Fibroblast of skin of right biceps (primary cell): Measurements from ENCODE around the gene CYP26B1.
A peak's percentile ranks its signal among the peaks of the same experiment; 100 is the strongest.

Source experiments
- DNase-seq: peaks from one replicate; pipeline ENCODE4 v3.0.0-alpha.2; 2013

CYP26B1 gene

GRCh38 chr2:72128059-72128842, 19.4 kb downstream of the CYP26B1 start:
- DNase-seq, result no peak

DNA sequence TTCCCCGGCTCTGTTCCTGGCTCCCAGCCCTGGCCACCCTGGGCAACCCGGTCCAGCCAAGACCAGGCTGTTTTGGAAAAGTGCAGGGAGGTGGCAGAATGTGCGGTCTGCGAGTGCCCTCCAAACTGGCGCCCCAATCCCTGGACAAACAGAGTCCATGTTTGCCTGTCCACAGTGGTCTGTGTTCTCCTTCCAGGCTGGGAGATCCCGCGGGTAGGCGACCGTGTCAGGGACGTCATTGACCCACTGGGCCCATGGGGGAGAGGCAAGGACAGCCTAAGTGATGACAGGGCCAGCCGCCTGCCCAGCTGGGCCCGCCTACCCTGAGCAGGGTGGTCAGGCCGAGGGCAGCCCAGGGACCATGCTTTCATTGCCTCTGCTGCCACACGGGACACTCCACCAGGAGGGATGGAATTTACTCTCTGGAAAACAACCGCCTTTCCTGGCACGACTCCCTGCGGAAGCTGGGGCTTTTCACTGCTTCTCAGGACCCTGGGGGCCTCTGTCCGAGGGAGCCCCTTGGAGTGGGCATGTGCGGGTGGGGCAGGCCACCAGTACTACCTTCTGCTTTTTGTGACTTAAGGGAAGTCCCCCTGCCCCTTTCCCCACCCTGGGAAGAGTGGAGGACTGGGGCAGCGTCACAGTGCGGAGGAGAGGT, 20.1 kb downstream of the CYP26B1 start:
- DNase-seq, result no peak

- DNase-seq, result no peak
These were observed 21.2 kb downstream of the CYP26B1 start for GRCh38 chr2:72126186-72127100.

DNA sequence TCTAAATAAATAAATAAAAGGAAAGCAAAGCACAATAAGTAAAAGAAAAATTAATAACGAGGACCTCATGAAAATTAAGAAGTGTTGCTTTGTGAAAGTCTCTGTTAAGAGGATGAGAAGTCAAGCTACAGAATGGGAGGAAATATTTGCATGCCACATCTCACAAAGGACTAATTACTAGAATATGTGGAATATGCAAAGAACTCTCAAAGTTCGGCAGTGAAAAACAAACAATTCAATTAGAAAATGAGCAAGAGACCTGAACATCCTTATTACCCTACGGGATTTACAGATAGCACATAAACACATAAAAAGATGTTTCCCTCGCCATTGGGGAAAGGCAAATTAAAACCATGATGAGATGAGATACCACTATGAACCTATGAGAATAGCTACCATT, 23.3 kb downstream of the CYP26B1 start:
- peak; percentile 49 for DNase-seq

GRCh38 chr2:72121153-72121552, 26.5 kb downstream of the CYP26B1 start:
- no peak for DNase-seq

GRCh38 chr2:72118951-72119350, 28.7 kb downstream of the CYP26B1 start:
- DNase-seq, result no peak

DNA sequence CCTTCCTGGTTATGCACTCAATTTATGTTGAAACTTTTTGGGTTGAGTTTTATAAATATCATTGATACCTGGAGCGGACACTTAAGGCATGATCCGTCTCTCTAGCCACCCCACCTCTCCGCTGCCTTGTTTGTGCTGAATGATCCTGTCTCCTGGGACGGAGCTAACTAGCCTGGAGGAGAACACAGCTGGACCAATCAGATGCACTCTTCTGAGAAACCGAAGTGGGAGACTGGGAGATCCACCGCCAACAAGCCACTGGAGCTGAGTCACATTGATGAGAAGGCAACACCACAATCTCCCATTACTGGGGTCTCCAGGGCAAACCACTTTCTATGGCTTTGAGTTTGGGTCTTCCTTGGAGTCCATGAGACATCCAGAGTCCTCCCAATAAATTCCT, 29.3 kb downstream of the CYP26B1 start:
- DNase-seq, result no peak

- no peak for DNase-seq
These were observed 29.9 kb downstream of the CYP26B1 start for GRCh38 chr2:72117718-72118117.

DNA sequence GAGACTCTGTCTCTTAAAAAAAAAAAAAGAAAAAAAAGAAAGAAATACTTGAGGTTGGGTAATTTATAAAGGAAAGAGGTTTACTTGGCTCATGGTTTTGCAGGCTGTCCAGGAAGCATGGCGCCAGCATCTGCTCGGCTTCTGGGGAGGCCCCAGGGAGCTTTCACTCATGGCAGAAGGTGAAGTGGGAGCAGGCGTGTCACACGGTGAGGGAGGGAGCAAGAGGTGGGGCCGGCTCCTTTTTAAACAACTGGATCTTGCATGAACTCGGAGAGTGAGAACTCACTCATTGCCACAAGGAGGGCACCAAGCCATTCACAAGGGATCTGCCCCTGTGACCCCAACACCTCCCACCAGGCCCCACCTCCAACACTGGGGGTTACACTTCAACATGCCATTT, 30.6 kb downstream of the CYP26B1 start:
- no peak for DNase-seq

DNA sequence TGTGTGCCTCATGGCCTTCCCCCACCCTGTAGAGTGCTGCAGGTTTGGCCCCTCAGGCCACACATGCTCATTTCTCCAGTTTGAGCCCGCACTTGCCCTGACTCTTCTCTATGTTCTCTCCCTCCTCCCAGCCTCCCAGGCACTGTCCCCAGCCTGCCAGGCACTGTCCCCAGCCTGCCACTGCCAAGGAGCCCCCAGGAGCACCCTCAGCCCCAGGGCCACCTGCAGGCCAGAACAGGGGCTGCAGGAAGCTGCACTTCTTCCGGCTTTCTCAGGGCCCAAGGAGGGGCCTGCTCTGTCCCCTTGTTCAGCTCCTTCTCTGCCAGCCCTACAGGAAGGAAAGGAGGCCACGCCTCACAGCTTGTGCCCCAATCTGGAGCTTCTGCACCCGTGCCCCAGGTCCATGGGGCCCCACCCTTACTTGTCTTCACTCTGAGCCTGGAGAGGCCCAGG, 31.6 kb downstream of the CYP26B1 start:
- DNase-seq, result peak; percentile 20

DNA sequence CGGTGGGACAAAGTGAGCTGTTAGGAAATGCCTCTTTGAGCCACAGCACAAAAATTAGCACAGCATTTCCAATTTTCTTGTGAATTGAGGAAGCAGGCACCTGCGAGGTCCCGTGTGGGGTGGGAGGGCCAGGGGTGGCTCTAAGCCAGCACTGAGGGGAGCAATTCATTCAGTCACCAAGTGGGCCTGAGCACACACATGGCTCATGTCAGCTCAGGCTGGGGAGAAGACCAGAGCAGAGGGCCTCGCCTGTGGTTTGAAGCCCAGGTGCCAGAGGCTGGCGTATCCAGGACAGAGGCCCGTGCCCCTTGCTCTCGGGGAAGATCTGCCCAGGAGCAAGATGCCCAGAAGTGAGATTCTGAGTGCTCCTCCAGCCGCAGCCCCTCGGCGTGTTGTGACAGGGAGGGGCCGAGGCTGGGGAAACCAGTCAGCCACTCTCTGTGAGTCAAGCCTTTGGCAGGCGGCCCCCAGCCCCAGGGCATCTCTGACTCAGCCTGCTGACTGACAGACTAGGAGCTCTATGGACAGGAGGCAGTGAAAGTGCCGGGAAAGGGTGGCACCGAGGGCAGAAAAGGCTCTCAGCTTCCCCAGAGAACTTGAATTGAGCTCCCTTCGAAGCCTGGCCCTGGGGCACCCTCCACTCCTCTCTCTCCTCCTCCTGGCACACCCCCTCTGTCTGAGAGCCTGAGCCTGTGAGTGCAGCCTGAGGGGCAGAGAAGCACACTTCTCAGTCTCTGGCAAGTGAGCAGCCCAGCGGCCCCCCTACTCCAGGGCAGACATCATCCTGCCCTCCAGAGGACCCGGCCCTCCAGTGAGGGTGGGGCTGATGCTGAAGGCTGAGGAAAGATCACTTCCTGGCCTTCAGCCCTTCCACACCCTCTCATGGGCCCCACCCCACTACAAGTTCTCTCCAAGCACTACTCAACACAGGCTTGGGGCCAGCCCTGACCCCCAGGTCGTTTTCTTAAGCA, 32.3 kb downstream of the CYP26B1 start:
- DNase-seq, result peak; percentile 93

DNA sequence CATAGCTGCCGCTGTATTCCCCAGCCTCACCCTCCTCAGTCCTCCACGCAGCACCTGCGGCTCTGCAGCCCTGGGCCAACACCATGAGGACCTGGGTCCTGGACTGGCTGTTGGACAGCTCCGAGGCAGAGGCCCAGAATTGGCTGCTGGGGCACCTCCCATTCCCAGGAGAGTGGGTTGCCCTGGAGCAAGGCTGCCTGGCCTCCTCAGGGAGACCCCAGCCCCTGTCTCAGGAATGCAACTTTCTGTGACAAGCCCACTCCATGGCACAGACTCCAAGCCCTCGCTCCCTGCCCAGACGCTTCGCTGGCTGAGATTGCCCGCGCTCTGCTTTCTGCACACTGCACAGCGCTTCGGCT, 33.0 kb downstream of the CYP26B1 start:
- no peak for DNase-seq

- no peak for DNase-seq
These were observed 33.6 kb downstream of the CYP26B1 start for GRCh38 chr2:72113847-72114692.

DNA sequence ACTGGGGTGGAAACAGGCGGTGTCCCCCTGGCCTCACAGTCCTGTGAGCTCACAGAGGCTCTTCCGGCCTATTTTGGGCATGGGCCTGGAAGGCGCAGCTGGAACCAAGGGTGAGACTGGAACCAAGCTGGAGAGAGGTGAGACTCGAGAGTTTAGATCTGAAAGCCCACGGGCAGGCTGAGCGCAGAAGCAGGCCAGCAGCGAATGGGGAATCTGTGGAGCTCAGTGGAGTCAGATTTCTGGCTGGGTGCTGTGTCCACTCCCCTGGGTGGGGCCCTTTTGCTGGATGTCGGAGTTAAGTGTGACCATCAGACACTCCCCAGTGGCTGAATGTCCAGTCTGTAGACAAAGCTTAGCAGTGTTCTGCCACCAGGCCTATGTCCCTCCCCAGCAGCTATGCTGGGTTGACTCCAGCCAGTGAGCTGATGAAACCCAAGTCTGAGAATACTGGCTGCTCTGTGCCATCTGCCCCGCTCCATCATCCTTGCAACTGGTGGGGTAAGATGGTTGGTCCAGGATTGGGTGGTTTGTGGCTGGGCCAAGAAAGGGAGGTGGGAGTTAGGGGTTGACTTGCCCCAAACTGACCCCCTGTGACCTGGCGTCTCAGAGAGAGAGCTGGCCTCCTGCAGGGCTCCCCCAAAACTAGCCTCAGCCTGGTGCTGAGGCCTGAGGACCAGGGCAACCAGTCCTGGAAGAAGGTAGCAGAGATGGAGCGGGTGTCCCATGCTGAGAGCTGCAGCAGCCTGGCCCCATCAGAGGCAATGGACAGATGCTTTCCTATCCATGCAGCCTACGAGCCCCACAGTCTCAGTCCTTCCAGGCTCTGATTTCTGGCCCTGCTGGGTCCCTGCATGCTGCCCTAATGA, 34.4 kb downstream of the CYP26B1 start:
- no peak for DNase-seq

DNA sequence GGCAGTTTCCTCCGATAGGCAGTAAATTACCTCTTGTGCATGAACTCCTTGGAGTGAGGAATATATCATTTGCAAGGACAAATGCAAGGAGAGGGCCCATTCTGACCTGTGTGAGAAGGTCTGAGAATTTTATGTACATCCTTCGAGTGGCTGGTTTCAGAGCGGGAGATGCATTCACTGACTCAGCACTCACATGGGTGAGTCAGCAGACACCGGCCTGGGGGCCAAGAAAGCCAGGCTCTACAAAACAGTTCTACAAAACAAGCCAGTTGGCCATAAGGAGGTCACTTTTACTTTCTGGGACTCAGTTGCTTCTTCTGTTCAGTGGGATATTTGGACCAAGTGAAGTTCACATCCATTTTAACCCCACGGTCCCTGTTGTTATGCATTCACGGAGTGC, 35.3 kb downstream of the CYP26B1 start:
- DNase-seq, result peak; percentile 78

DNA sequence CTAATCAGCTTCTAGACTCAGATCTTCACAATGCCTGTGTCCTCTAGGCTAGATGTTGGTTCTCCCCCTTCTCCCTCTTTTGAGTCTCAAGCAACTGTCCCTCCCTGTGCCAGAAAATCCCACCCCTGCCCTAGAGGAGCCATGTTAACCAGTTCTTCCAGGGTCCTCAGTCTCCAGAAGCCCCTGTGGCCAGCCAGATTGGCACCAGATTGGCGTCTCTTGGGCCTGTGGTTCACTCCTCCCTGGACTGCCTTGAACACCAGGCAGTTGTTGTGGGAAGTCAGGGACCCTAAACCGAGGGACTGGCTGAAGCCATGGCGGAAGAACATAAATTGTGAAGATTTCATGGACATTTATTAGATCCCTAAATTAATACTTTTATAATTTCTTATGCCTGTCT, 36.6 kb downstream of the CYP26B1 start:
- no peak for DNase-seq

DNA sequence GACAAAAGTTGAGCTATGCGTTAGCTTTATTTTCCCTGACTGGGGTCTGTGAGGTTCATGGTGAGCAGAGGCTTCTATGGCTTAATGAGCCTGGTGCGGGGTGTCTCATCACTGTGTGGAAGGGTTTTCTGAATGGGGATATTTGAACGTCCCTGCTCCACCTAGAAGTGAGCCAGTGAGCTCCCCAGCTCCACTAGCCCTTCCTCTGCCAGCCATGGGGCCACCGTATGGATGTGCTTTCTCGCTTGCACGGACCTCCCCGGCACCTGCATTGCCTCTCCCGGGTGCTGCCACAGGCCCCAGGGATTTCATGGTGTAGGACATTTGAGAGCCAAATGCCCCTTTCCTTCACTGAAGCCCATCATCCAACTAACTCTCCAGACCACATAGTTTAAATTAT, 37.8 kb downstream of the CYP26B1 start:
- DNase-seq, result no peak

DNA sequence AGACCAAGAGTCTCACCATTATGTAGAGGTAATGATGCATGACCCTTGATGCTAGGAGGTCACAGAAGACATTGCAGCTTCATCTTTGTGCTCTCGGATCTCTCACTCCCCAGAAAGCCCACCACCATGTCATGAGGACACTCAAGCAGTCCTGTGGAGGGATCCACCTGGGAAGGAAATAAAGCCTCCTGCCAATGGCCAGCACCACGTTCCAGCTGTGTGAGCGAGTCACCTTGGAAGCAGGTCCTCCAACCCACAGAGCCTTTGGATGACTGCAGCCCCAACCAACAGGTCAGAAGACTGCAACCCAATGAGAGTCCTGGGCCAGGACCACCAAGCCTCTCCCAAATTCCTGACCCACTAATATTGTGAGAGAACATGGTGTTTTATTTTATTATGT, 38.4 kb downstream of the CYP26B1 start:
- DNase-seq, result no peak

DNA sequence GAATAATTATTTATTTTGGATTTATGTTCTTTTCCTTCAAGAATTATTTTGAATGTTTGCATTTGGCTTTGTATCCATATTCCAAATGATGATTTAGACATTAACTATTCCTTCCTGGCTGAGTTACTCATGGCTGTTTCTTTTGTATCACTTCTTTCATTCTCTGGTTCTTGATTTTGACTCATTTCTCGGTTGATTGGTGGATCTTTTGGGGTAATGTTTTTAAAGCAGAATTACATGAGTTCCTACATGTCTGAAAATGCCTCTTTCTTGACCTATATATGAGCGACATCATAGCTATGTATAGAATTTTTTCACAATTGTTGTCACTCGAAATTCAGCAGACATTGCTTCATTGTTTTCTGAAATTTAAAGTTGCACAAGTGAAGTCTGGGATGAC, 39.5 kb downstream of the CYP26B1 start:
- peak; percentile 84 for DNase-seq

GRCh38 chr2:72106978-72107377, 40.7 kb downstream of the CYP26B1 start:
- no peak for DNase-seq
